ENCODE measurements around the gene EEA1. TPM values are rescaled to one million over a fixed set of nuclear protein-coding genes. Genes with fewer than 3 reads are reported as not detected.

EEA1 gene
- total and polyA plus RNA-seq, 7 donors: 4.1 to 51.8 (median 27.7) TPM

GRCh38 chr12:92735131-92735721 lies 193.9 kb downstream of the EEA1 start:
- TF ChIP-seq, protein P1, sequence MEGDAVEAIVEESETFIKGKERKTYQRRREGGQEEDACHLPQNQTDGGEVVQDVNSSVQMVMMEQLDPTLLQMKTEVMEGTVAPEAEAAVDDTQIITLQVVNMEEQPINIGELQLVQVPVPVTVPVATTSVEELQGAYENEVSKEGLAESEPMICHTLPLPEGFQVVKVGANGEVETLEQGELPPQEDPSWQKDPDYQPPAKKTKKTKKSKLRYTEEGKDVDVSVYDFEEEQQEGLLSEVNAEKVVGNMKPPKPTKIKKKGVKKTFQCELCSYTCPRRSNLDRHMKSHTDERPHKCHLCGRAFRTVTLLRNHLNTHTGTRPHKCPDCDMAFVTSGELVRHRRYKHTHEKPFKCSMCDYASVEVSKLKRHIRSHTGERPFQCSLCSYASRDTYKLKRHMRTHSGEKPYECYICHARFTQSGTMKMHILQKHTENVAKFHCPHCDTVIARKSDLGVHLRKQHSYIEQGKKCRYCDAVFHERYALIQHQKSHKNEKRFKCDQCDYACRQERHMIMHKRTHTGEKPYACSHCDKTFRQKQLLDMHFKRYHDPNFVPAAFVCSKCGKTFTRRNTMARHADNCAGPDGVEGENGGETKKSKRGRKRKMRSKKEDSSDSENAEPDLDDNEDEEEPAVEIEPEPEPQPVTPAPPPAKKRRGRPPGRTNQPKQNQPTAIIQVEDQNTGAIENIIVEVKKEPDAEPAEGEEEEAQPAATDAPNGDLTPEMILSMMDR (IDR thresholded peaks at IDR 0.05): no peak

GRCh38 chr12:92733661-92734060 lies 195.4 kb downstream of the EEA1 start:
- WGBS, 3 donors: 73 to 80% (median 74%) methylated on average over 3 of the region's 3 CpGs
- Histone ChIP-seq H3K4me1 (peaks cover 4% of the 10 kb centered on the region), H3K27me3 (ENCODE audit: insufficient read depth in 3 of 3, low read length in 2 of 3) (peaks cover 0 to 7% (median 0%) of the 10 kb centered on the region in 3 donors), H3K27ac (no peak overlapping the region), H3K9me3 (no peaks in the 10 kb centered on the region), H3K4me3 (no peak overlapping the region), H3K36me3 (ENCODE audit: insufficient read depth in 1 of 2, low read depth in 1 of 2) (no peaks in the 10 kb centered on the region)
- no peak for DNase-seq
- TF ChIP-seq, protein P1 (IDR thresholded peaks at IDR 0.05): no peak
- no peak for ATAC-seq
- intact Hi-C loops (cut with DNase I): no loop called here

More at GRCh38 chr12:92735131-92735721, 193.9 kb downstream of the EEA1 start:
- no peak overlapping the region for H3K4me3 ChIP-seq
- ATAC-seq (peak; percentile 30 to 68 (median 59)), DNase-seq (no peak)
- peaks cover 0 to 7% (median 0%) of the 10 kb centered on the region in 3 donors for H3K27me3 ChIP-seq (ENCODE audit: insufficient read depth in 3 of 3, low read length in 2 of 3)
- no peak overlapping the region for H3K27ac ChIP-seq
- peaks cover 4% of the 10 kb centered on the region for H3K4me1 ChIP-seq
- no peaks in the 10 kb centered on the region for H3K9me3 ChIP-seq
- intact Hi-C loops (cut with DNase I): no loop called here
- WGBS, 3 donors: 17 to 32% (median 18%) methylated on average over 3 of the region's 3 CpGs
- no peaks in the 10 kb centered on the region for H3K36me3 ChIP-seq (ENCODE audit: insufficient read depth in 1 of 2, low read depth in 1 of 2)

DNA sequence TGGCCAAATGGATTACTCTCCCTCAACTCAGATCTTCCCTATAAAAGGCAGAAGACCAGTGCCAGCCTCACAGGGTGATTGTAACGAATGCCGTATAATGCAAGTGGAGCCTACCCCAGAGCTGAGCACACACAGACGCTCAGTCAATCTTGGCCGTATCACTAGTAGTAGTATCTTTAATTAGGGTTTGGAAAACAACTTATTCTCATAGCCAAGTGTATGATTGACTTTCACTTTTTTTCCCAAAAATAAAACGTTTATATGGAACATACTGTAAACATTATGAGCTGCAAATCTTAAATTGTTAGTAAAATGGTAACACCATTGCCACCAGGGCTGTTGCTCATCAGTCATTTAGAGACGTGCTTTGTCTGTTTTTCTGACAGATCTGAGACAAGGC lies 195.9 kb downstream of the EEA1 start:
- Histone ChIP-seq H3K9me3 (no peaks in the 10 kb centered on the region), H3K27ac (no peak overlapping the region), H3K36me3 (ENCODE audit: insufficient read depth in 1 of 2, low read depth in 1 of 2) (no peaks in the 10 kb centered on the region), H3K27me3 (ENCODE audit: insufficient read depth in 3 of 3, low read length in 2 of 3) (peaks cover 0 to 7% (median 0%) of the 10 kb centered on the region in 3 donors), H3K4me1 (peaks cover 4% of the 10 kb centered on the region), H3K4me3 (no peak overlapping the region)
- DNase-seq: no peak
- TF ChIP-seq, protein P1 (IDR thresholded peaks at IDR 0.05): no peak
- intact Hi-C loops (cut with DNase I): no loop called here
- no peak for ATAC-seq
- 55 to 70% (median 66%) methylated on average over 6 of the region's 6 CpGs for WGBS, 3 donors

DNA sequence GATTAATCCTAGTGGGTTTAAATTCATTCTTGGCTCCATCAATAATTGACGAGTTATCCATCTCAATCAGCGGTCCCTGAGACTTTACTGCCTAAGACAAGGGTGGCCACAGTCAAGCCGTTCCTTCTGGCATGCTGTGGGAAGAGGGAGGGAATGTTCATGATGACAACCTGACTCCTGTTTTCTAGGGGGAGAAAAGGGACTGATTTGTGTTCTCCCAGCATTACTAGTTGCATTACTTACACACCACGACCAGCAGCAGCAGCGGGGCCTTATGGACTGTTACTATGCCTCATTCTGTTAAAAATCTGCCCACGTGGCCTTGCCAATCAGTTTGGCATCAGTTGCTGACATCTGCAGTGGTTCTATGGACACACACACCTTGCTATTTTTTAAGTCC lies 196.4 kb downstream of the EEA1 start:
- intact Hi-C loops (cut with DNase I): no loop called here
- Histone ChIP-seq H3K4me3 (no peak overlapping the region), H3K9me3 (no peaks in the 10 kb centered on the region), H3K27ac (no peak overlapping the region), H3K36me3 (ENCODE audit: insufficient read depth in 1 of 2, low read depth in 1 of 2) (no peaks in the 10 kb centered on the region), H3K4me1 (peaks cover 4% of the 10 kb centered on the region), H3K27me3 (ENCODE audit: insufficient read depth in 3 of 3, low read length in 2 of 3) (peaks cover 0 to 7% (median 0%) of the 10 kb centered on the region in 3 donors)
- no peak for DNase-seq
- no peak for ATAC-seq
- TF ChIP-seq, protein P1 (IDR thresholded peaks at IDR 0.05): no peak
- WGBS, 3 donors: 47 to 62% (median 52%) methylated on average over 6 of the region's 6 CpGs

DNA sequence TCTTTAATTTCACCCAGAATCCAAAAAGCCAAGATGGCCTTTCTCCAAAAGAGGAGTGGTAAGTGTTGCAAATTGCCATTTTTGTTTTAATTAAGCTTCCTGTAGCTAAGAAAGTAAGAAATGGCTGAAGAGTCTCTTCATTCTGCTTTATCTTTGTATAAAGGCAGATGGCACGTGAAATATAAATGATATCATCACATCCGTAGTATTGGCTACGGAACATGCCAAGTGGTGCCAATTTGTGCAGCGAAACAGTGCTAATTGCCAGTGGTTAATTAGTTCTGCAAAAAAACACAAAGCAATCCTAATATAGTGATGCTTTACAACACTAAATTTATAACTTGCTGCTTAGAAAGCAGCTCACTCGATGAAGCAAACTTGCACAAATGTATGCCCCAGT lies 196.9 kb downstream of the EEA1 start:
- intact Hi-C loops (cut with DNase I): no loop called here
- WGBS, 3 donors: 46 to 57% (median 49%) methylated on average over 5 of the region's 5 CpGs
- no peaks in the 10 kb centered on the region for H3K36me3 ChIP-seq (ENCODE audit: insufficient read depth in 1 of 2, low read depth in 1 of 2)

More for the DNA sequence above, 196.9 kb downstream of the EEA1 start:
- DNase-seq (no peak), ATAC-seq (no peak)
- no peak overlapping the region for H3K27ac ChIP-seq
- peaks cover 4% of the 10 kb centered on the region for H3K4me1 ChIP-seq
- peaks cover 0 to 7% (median 0%) of the 10 kb centered on the region in 3 donors for H3K27me3 ChIP-seq (ENCODE audit: insufficient read depth in 3 of 3, low read length in 2 of 3)
- H3K9me3 ChIP-seq: no peaks in the 10 kb centered on the region
- TF ChIP-seq, protein P1 (IDR thresholded peaks at IDR 0.05): no peak
- H3K4me3 ChIP-seq: no peak overlapping the region

Data from psoas muscle (tissue), 8 donors.